GM12872 (cell line): ENCODE measurements around the gene NR5A1.

Experiments used
- TF ChIP-seq, protein P1 (sequence below): IDR thresholded peaks from 3 replicates; pipeline ENCODE4 v1.5.1; 2011; ENCODE audit warnings: low read depth, mild to moderate bottlenecking, low read length, moderate library complexity; ENCODE audit not compliant: insufficient read depth

The NR5A1 gene

DNA sequence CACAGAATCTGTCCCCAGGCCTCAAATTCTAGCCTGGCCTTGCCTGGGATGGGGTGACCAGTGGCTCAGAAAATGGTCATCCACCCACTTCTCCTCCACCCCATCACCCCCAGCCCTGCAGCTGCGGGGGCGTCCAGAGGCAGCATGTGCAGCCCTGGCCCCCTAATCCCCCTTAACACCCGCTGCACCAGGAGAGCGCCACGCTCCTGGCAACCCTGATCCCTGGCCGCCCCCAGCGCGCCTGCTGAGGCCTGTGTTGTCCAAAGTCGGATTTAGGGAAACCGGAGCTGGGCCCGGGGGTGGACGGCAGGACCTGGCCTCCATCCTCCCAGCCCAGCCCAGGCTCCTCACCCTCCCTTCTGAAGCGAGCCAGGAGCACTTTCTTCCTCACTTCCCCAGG lies 22.0 kb downstream of the NR5A1 start:
- TF ChIP-seq, protein P1, sequence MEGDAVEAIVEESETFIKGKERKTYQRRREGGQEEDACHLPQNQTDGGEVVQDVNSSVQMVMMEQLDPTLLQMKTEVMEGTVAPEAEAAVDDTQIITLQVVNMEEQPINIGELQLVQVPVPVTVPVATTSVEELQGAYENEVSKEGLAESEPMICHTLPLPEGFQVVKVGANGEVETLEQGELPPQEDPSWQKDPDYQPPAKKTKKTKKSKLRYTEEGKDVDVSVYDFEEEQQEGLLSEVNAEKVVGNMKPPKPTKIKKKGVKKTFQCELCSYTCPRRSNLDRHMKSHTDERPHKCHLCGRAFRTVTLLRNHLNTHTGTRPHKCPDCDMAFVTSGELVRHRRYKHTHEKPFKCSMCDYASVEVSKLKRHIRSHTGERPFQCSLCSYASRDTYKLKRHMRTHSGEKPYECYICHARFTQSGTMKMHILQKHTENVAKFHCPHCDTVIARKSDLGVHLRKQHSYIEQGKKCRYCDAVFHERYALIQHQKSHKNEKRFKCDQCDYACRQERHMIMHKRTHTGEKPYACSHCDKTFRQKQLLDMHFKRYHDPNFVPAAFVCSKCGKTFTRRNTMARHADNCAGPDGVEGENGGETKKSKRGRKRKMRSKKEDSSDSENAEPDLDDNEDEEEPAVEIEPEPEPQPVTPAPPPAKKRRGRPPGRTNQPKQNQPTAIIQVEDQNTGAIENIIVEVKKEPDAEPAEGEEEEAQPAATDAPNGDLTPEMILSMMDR = no peak

DNA sequence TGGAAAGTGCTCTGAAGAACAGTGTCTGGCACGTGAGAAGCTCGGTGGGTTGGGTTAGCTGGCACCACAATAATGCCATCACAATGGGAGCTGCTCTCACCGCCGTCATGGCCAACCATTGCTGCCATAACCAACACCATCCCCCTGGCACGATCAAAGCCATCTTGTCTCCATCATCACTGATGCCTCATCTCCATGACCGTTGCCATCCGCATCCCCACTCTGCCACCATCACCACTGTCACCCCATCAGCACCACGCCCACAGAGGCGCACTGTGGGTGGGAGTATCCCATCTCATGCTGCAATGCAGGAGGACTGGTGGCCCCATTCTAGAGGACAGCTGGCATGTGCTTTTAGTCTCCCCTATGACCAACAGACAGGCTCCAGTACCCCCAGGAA lies 23.7 kb downstream of the NR5A1 start:
- TF ChIP-seq, protein P1 = no peak

DNA sequence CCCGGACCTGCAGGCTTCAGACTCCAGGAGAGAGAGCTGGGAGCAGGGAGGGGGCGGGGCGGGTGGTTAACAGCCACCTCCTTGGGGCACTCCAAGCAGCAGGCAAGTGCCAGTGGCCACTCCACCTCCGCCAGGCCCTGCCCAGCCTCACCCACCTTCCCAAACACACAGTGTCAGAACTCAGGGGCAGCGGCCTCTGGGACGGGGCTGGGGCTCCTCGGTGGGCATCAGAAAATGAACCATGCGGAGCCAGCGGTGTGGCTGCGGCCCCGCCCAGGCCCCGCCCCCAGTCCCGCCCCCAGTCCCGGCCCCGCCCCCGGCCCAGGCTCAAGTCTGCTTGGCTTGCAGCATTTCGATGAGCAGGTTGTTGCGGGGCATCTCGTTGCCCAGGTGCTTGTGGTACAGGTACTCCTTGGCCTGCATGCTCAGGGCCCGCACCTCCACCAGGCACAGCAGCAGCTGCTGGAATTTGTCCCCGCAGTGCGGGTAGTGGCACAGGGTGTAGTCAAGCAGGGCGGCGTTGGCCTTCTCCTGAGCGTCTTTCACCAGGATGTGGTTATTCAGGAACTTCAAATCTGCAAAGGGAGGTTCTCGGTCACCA lies 24.7 kb downstream of the NR5A1 start:
- TF ChIP-seq, protein P1 = no peak

DNA sequence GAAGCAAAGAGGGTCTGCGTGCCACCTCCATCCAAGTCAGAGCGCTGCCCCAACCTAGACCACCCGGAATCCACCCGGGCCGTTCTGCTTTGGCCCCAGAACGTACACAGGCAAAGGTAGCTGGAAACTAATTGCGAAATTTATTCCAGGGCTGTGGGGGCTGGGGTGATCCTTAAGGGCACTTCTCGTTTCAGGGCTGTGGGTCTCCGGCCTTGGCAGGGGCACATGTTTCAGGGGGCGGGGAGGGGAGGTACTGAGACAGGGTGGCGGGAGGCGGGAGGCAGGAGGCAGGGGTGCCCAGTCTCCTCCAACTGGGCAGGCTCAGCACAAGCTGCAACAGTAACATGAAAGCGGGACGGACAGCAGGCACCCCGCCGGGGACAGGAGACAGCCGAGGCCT lies 26.1 kb downstream of the NR5A1 start:
- TF ChIP-seq, protein P1 = no peak

DNA sequence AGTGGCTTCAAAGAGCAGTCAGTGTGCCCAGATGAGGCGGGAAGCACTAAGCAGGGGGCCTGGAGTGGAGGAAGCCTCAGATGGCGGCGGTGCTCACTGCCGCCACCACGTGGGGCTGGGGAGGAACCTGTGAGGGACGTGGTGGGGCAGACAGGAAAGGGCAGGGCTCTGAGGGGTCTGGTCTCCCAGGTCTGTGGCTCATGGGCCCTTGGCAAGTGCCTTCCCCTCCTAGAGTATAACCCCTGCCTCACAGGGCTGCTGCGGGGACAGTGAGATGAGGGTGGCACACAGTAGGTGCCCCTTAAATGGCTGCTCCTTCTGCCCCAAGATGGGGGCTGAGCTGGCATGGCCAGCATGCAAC lies 26.6 kb downstream of the NR5A1 start:
- TF ChIP-seq, protein P1 = peak; percentile 74

DNA sequence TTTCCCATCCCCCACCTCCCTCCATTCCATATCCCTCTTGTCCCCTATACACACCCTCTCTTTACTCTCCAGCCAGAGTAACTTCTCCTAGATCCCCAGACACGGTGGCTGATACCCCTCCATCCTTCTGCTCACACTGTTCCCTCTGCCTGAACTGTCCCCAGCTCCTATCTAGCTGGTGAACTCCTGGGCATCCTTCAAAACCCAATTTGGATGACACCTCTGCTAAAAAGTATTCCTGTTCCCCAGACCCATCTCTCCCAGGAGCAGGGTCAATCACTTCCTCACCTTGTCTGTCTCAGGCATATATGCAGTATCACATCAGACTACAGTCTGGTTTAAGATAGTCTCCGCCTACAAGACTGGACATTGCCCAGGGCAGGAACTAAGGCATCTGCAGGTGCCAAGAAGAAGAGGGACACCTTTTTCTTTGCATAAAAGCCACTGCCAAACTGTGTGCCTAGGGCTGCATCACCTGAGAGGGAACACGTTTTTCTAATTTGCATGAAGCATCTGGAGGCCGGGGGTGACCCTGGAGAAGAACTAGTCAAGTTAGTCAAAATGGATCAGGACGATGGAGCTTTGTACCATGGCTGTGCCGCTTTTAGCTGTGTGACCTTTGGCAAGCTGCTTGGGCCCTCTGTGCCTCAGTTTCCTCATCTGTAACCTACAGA lies 27.1 kb downstream of the NR5A1 start:
- TF ChIP-seq, protein P1 = no peak

DNA sequence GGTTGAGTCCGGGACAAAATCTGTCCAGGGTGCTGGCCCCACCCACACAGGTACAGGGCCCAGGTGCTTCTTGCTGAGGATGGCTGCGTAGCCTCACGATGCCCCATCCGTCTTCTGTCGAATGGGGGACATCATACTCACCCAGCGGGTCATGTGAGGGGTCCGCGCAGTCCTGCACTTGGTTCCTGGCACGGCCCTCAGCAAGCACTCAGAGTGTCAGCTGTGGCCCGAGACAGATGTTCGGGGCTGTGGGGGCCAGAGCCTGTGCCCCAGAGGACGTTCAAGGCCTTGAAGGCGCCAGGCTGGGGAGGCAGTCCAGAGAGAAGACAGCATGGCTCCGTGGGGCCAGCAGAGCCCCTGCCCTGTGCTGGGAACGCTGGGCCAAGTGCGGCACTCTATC lies 27.8 kb downstream of the NR5A1 start:
- TF ChIP-seq, protein P1 = no peak
